OCI-LY7 (cell line): Measurements from ENCODE around the gene ABCC3.

ENCODE experiments used
- CTCF ChIP-seq: fragments of 200-600 bp; sonication (generic); conservative IDR thresholded peaks from 2 replicates; pipeline ENCODE4 v1.5.1; 2014; ENCODE audit warnings: mild to moderate bottlenecking, antibody characterized with exemption, low read length, moderate library complexity, mixed read lengths
- EZH2phosphoT487 ChIP-seq: fragments of 200-600 bp; sonication (generic); IDR thresholded peaks from 2 replicates; pipeline ENCODE4 v1.6.1; 2018; ENCODE audit warnings: low read depth, borderline replicate concordance, mild to moderate bottlenecking, mixed run types, antibody characterized with exemption, low read length, moderate library complexity, mixed read lengths

DNA sequence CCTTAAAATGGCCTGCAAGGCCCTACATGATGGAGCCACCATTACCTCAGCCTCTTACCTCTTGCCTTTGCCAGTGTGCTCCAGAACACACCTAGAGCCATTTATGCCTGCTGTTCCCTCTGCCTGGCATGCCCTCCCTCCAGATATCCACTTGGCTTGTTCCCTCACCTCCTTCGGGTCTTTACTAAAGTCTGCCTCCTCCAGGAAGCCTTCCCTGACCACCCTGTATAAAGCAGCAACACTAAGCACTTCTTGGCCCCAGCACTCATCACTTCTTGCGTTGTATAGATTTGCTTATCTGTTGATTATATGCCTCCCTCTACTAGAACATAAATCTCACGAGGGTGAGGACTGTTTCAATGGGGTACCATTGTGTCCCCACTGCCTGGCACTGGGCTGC lies 47.8 kb downstream of the ABCC3 start:
- no peak for TF ChIP-seq CTCF
- TF ChIP-seq EZH2phosphoT487, result no peak
